Activated CD4-positive, CD25-positive, alpha-beta regulatory T cell (primary cell): Measurements from ENCODE around the gene PLVAP.

Source experiments
- DNase-seq, 4 experiments: peaks; one replicate each; lab custom pipeline; 2025; lab: John Stamatoyannopoulos, UW

PLVAP gene

DNA sequence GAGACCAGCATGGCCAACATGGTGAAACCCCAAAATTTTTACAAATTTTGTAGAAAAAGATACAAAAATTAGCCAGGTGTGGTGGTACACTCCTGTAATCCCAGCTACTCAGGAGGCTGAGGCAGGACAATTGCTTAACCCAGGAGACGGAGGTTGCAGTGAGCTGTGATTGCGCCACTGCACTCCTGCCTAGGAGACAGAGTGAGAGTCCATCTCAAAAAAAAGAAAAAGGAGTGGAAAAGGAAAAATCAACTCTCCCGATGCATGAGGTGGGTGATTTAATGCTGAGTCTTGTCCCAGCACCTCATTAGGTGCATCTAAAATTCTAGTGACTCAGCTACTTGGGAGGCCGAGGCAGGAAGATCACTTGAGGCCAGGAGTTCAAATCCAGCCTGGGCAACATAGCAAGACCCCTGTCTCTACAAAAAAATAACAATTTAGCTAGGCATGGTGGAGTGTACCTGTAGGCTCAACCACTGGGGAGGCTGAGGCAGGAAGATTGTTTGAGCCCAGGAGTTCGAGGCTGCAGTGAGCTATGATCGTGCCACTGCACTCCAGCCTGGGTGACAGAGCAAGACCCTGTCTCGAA is 20.0 kb downstream of the PLVAP start:
- DNase-seq: no peak

DNA sequence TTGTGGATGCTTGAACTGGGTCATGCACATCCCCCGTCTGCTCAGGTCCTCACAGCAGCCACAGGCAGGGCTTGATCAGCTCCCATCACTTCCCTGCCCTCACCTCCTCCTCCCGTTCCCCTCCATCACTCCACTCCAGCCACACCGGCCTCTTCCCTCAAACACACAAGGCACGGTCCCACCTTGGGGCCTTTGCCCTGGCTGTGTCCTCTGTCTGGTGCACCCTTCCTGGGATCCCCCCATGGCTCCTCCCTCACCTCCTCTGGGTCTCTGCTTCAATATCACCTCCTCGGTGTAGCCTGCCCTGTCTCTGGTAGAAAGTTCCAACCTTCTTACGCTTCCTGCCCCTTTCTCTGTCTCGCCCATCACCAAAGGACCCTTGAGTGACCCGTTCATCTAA is 23.8 kb downstream of the PLVAP start:
- DNase-seq: no peak

DNA sequence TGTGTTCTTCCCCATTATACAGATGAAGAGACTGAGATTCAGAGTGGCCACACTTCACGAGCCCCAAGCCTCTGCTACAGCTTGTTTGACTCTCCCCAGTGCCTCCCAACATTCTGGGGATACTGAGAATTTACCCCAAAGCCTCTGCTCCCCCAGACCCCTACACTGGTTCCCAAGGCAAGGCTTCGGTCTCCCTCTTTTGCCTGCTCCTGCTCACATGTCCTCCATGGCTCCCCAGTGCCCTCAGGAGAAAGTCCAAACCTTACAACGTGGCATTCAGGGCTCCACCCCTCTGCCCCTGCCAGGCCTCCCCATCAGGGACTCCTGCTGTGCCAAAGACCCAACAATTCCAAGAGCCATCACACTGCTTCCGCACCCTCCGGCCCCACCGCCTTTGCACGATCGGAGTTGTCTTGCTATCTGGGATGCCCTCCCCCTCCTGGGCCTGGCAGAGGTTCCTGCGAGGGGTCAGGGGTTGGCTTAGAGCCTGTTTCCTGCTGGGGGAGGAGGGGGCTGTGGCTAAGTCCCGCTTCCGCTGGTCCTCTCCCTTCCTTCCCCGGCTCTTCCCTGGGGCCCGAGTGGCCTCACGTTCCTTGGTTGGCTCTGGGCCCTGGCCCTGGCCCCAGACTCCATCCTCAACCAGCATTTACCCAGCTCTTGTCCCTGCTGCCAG is 24.4 kb downstream of the PLVAP start:
- no peak for DNase-seq

DNA sequence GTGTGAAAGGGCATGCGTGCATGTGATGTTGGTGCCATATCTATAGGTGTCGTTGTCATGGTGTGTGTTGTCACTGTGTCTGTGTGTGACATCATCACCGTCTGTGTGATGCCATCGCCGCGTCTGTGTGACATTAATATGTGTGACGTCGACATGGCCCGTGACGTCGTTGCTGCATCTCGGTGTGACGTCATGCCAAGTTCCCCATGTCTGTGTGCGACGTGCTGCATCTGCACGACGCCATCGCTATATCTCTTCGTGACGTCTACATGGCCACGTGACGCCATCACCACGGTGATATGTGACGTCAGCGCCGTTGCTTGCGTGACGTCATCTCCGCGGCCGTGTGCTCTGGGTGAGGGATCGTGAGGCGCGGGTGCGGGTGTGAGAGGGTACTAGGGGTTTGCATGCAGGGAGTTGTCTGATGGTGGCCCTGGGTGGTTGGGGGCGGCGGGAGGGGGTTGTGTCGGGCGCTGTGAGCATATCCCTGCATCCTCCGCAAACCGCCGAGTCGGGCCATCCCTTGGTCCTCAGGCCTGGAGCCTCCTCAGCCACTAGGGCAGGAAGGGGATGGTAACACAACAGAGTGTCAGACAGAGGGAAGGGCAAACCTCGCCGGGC is 25.2 kb downstream of the PLVAP start:
- DNase-seq: no peak

DNA sequence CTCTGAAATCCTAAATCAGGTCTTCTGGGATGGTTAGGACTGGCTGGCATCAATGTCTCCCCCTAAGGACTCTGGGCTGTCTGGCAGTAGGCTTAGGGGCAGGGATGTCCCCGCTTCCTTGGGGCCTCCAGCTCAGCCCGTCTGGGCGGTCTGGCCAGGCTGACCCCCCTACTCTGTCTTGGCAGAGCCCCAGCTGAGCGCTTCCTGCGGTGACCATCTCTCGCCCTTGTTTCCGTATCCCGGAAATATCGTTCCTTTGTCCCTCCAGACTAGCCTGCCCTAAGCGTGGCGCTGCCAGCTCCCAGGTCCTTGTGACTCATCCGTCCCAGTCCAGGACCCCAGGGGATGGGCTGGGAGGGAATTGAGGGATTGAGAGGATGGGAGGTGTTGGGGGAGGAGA is 28.4 kb downstream of the PLVAP start:
- no peak for DNase-seq

DNA sequence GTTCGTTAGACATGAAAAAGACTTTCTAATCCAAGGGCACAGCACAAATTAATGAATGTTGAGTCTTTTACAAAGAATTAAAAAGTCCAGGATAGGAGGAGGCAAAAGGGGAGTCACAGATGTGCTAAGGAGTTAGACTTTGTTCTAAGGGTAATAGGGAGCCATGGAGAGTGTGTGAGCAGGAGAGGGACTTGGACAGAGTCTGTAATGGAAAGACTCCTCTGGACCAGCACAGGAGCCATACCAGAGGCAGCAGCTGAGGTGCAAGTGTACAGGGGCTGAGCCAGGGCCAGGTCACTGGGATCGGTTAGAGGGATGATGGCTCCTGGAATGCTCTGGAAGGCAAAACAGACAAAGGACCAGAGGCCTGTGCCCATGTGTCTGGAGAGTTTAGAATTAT is 29.3 kb downstream of the PLVAP start:
- no peak for DNase-seq

DNA sequence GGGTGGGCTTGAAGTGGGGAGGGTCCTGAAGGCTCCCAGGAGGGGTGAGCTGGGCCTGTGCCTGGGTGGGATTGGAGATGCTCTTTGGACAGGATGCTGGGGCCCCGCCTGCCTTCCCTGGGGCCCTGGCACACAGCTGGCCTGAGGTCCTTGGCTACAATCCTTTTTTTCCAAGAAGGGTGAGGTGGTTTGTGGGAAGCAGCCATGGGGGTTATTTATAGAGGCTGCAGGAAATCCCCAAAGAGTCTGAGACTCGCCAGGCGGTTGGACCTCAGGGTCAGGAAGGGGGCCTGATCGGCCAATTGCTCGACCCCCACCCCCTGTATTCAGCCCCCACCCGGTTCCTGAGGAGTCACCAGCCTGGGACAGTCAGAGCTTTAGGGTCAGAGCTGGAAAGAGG is 29.8 kb downstream of the PLVAP start:
- no peak for DNase-seq

DNA sequence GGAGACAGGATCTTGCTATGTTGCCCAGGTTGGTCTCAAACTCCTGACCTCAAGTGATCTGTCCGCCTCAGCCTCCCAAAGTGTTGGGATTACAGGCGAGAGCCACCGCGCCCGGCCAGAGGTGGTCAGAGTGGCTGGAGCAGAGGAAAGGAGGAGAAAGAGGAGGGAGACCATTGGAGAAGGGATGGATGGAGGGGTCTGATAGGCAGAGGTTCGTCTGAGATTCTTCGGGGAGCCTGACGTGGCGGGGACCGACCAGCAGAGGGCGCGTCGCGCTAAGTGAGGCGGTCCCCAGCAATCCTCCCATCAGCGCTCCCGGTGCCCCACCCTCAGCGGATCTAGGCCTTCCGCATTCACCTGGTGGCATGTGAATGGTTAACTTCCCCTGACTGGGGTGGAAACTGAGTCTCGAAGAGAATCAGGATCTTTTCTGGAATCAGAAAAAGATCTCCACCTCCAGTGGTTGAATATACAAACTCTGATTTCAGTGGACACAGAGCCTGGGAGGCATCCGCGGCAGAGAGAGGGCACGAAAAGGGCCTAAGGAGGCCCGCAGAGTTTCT is 31.0 kb downstream of the PLVAP start:
- peak; percentile 58 to 74 (median 62) for DNase-seq

DNA sequence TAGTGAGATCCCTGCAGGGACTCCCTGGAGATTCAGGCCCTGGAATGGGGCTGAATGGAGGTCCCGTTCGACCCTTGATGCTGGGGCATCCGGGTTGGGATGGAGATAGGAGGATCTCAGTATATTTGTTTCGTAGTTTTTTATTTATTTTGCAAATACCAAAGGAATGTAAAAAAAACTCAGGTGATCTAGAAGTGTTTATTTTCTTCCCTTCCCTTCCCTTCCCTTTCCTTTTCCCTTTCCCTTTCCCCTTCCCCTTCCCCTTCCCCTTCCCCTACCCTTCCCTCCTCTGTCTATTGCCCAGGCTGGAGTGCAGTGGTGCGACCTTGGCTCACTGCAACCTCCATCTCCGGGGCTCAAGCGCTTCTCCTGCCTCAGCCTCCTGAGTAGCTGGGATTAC is 35.3 kb downstream of the PLVAP start:
- no peak for DNase-seq

DNA sequence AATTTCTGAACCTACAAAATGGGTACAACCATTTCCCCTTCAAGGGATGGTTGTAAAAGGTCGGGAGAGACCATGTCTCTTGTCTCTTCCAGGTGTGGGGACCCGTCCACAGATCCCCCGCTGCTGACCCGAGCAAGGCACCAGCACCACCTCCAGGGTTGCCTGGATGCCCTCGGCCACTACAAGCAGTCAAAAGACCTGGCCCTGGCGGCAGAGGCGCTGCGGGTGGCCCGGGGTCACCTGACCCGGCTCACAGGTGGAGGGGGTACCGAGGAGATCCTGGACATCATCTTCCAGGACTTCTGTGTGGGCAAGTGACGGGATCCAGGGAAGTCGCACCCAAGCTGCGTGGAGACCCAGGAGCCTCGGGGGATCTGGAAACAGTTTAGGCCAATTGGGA is 35.8 kb downstream of the PLVAP start:
- no peak for DNase-seq

DNA sequence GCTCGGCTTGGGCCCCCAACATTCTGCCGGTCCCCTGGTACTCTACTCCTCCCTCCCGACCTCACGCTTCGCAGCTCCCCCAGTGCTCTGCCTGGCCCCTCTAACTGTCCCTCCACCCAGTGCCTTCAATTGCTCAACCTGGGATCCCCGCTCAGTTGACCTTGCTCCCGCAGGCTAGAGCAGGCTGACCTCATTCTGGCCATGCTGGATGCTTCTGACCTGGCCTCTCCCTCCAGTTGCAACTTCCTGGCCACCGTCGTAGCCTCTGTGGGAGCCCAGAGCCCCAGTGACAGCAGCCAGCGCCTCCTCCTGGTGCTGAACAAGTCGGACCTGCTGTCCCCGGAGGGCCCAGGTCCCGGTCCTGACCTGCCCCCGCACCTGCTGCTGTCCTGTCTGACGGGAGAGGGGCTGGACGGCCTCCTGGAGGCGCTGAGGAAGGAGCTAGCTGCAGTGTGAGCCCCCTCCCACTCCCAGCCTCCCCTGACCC is 36.2 kb downstream of the PLVAP start:
- no peak for DNase-seq

DNA sequence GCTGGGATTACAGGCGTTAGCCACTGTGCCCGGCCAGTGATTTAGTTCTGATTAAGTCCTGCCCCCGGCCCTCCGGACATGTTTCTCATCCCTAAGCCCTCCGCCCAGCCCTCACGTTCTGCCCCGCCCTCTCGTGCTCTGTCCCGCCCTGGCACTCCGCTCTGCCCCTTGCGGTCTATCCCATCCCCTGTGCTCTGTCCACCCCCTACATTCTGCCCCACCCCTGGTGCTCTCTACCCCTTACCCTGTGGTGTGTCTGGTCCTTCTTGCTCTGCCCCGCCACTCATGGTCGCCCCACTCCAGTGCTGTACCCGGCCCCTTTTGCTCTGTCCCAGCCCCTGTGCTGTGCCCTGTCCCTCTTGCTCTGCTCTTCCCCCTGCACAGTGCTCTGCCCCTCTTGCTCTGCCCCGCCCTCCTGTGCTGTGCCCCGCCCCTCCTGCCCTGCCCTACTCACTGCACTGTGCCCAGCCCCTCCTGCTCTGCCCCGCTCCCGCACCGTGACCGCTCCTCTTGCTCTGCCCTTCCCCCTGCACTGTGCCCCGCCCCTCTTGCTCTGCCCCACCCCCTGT is 36.8 kb downstream of the PLVAP start:
- no peak for DNase-seq

DNA sequence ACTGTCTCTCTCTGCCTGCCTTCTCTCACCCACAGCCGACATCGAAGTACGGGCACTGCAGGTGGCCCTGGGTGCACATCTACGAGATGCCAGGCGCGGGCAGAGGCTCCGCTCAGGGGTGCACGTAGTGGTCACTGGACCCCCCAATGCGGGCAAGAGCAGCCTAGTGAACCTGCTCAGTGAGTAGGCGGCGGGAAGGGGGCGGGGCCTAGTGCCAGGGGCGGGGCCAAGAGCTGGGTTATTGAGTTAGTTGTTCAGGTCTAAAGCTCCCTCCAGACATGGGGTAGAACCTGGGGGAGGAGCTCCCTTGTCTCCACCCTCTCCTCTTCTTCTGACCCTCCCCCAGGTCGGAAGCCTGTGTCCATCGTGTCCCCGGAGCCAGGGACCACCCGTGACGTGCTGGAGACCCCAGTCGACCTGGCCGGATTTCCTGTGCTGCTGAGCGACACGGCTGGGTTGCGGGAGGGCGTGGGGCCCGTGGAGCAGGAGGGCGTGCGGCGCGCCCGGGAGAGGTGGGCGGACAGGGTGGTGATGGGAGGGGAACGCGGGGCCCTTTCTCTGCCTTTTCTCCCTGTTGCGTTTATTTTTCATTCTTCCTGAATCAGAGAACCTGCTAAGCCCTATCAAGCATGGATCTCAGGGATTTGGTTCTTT is 37.9 kb downstream of the PLVAP start:
- peak in 1 of 4 experiments; percentile 22 for DNase-seq

DNA sequence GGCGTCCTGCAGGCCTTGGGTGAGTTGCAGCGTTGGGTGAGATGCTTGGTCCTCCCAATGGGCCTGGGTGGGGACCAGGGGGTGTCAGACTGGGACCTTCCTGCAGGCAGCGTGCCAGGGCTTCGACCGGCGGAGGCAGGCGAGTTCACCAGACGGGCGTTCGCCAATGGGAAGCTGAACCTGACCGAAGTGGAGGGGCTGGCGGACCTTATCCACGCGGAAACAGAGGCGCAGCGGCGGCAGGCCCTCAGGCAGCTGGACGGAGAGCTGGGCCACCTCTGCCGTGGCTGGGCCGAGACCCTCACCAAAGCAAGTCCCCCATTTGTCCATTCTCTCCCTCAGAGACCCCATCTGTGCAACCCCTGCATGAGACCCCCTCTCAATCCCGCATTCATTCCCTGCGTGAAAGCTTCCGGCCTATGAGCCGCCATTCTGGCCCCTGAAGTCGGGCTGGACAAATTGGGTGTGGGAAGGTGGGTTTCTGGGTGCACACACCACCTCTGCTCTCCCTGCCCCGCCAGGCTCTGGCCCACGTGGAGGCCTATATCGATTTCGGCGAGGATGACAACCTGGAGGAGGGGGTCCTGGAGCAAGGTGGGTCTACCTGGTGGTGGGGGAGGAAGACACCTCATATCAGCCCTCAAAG is 38.6 kb downstream of the PLVAP start:
- no peak for DNase-seq

DNA sequence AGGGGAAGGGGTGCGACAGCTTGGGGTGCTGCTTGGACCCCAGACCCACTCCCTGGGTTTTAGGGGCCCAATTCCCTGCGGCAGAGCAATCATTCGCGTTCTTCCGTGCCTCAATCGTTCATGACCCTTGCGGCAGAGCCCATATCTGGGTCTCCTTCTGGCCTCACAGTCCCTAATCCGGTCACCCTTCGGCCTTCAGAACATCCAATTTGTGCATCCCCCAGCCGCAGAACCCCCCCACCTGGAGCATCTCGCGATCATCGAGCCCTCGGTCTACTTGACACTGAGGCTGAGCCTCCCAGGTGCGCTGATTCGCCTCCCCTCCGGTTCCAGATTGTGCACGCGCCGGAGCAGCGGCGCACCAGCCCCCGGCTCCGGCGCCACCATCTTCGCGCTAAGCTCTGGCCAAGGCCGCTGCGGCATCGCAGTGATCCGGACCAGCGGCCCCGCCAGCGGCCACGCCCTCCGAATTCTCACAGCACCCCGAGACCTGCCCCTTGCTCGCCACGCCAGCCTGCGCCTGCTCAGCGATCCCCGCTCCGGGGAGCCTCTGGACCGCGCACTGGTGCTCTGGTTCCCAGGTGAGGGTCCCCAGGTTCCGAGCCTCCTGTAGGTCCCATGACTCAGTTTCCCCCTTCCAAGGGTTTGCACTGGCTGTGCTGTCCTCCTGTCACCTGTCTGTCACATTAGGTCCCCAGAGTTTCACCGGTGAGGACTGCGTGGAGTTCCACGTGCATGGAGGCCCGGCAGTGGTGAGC is 39.3 kb downstream of the PLVAP start:
- DNase-seq: no peak

DNA sequence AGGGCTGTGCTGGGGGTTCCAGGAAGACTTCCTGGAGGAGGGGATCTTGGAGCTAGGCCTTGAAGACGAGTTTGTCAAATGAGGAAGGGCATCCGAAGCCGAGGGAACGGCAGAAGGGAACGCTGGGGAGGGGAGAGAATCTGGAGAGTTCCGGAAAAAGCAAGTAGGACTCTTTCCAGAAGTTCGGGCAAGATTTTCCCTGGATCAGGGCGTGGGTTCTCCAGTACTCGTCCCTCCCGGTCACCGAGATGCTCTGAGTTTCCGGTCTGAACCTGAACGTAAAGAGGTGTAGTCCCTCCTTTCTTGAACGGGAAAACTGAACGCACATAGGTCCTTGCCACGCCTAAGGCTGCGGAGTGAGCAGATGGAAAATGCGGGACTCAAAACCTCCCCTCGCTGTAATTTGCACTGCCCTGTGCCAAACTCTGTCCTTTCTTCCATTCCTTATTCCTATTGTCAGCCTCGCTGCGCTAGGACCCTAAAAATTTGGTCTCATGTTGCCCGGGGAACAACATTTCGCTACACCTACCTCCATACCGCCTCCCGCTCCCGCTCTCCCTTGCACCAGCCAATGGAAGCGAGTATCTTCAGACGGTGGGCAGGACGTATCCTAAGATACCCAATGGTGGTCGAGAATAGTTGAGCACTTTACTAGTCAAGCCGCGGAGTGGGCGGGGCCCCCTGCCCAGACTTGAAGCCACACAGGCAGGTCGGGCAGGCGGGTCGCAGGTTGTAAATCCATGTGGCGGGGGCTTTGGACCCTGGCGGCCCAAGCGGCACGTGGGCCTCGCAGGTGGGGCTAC is 40.1 kb downstream of the PLVAP start, which contains the start of gene GTPBP3:
GTPBP3 (plus strand) TSS at position 682 of the 803 bp plus-strand sequence; CDS start at position 741, 59 bp downstream.
- peak; percentile 87 to 94 (median 92) for DNase-seq

DNA sequence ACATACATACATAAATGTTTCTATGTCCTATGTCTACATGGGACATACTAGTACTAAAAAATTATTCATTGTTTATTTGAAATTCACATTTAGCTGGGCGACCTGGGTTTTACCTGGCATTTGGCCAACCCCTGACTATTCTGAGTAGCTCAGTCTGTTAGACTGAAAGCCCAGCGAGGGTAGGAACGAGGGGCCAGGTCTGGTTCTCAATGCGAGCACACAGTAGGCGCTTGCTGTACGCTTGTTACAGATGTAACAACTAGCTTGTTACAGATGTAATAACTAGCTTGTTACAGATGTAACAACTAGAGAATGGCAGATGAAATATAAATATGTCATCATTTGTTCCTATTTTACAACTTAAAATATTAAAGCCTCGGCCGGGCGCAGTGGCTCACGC is 41.6 kb downstream of the PLVAP start:
- no peak for DNase-seq

DNA sequence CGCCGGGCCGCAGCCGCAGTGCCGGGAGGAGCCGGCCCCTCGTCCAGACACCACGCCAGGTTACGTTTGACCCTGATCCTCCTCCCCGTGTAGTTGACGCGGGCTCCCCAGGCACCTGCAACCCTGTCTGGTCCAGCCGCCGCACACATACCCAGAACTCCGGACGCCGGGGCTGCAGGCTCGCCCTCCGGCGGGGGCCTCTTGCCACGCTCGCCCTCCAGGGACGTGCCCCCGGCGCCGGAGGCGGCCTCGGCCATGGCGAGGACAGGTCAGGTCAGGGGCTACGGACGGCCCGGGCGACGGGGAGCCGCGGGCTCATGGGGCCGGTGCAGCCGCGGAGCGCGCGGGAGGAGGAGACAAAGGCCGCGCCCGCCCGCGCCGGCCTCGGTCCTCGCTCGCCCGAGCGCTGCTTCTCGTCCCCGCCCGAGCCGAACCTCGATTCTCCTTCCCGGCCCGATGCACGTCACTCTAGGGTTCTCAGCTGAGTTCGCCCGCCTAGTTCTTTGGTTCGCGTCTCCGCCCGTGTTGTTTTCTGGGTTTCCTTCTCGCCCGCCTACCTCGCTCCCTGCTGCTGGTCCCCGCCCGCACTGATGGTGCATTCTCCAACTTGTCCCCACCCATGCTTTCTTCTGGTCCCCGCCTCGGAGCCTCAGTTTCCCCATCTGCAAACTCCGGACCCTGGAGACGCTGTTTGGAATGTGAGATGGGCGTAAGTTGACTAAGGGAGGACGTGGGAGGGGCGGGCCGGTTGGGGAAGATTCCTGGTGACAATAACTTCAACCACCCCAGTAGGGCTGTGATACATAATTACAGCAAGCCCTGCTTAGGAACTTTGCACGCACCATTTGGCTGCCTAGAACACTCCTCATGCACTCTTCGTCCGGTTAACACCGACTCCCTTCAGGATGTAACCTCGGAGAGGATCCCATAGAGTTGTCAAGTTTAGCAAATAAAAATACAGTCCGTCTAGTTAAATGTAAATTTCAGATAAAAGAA is 42.4 kb downstream of the PLVAP start, which contains the start of gene ANO8:
ANO8 (minus strand) TSS at position 442 of the 996 bp plus-strand sequence; CDS start at position 257, 185 bp downstream.
- peak; percentile 84 to 95 (median 89) for DNase-seq
